ENCODE results near the gene ABLIM2.

- TF ChIP-seq CTCF (conservative IDR thresholded peaks at IDR 0.05 in 1 of 2, IDR thresholded peaks at IDR 0.05 in 1 of 2; ENCODE audit: extremely low read depth in 1 of 2, insufficient read depth in 1 of 2, low read depth in 1 of 2, low read length in 2 of 2), result no peak
- no peak for TF ChIP-seq EZH2 (IDR thresholded peaks at IDR 0.05; ENCODE audit: borderline replicate concordance, low read length)
Observed at GRCh38 chr4:7959078-7959477, 199.5 kb downstream of the ABLIM2 start.

Data from mammary epithelial cell (primary cell).